Thyroid gland (tissue), 4 donors: ENCODE measurements around the gene F13A1.

Experiments used
- CTCF ChIP-seq, 6 experiments: fragments of 200-600 bp in 3 of 6; fragments of 450-650 bp in 3 of 6; sonication (generic) in 3 of 6; IDR thresholded peaks; one replicate each; pipeline ENCODE4 v1.5.1; 2016 to 2019; ENCODE audit warnings: antibody characterized with exemption in 6 of 6, mild to moderate bottlenecking in 2 of 6, inconsistent platforms in 1 of 6, moderate library complexity in 1 of 6
- POLR2A ChIP-seq, 2 donors: fragments of 450-650 bp; IDR thresholded peaks; one replicate each; pipeline ENCODE4 v1.6.1; 2017; ENCODE audit warnings: antibody characterized with exemption in 2 of 2, mild to moderate bottlenecking in 2 of 2, moderate library complexity in 1 of 2

- TF ChIP-seq CTCF (IDR thresholded peaks at IDR 0.05): no peak
- no peak for TF ChIP-seq POLR2A (IDR thresholded peaks at IDR 0.05)
These were observed 41.8 kb upstream of the F13A1 start for GRCh38 chr6:6362056-6362840.
